ENCODE results near the gene RPL21.

Gene RPL21

GRCh38 chr13:27226991-27227390 is 24.4 kb upstream of the RPL21 start:
- no peak for TF ChIP-seq REST (IDR thresholded peaks at IDR 0.05; ENCODE audit: insufficient read depth in 1 of 2, low read depth in 2 of 2, low read length in 2 of 2)
- no peak for TF ChIP-seq TAF1 (IDR thresholded peaks at IDR 0.05; ENCODE audit: borderline replicate concordance, insufficient read depth, low read length)
- TF ChIP-seq SIN3A (IDR thresholded peaks at IDR 0.05; ENCODE audit: borderline replicate concordance, insufficient read depth, low read length): no peak
- no peak for TF ChIP-seq FOXP2 (optimal IDR thresholded peaks at IDR 0.05; ENCODE audit: borderline replicate concordance, extremely low read depth, extremely low read length, insufficient read depth)
- no peak for TF ChIP-seq POLR2AphosphoS5 (IDR thresholded peaks at IDR 0.05; ENCODE audit: low read depth, low read length)

- TF ChIP-seq FOXP2 (optimal IDR thresholded peaks at IDR 0.05; ENCODE audit: borderline replicate concordance, extremely low read depth, extremely low read length, insufficient read depth) (no peak), TAF1 (IDR thresholded peaks at IDR 0.05; ENCODE audit: borderline replicate concordance, insufficient read depth, low read length) (no peak), SIN3A (IDR thresholded peaks at IDR 0.05; ENCODE audit: borderline replicate concordance, insufficient read depth, low read length) (no peak), POLR2AphosphoS5 (IDR thresholded peaks at IDR 0.05; ENCODE audit: low read depth, low read length) (no peak), REST (IDR thresholded peaks at IDR 0.05; ENCODE audit: insufficient read depth in 1 of 2, low read depth in 2 of 2, low read length in 2 of 2) (no peak)
Observed at GRCh38 chr13:27228131-27228530, 23.2 kb upstream of the RPL21 start.

- TF ChIP-seq TAF1 (IDR thresholded peaks at IDR 0.05; ENCODE audit: borderline replicate concordance, insufficient read depth, low read length): no peak
- TF ChIP-seq REST (IDR thresholded peaks at IDR 0.05; ENCODE audit: insufficient read depth in 1 of 2, low read depth in 2 of 2, low read length in 2 of 2): no peak
- no peak for TF ChIP-seq POLR2AphosphoS5 (IDR thresholded peaks at IDR 0.05; ENCODE audit: low read depth, low read length)
- TF ChIP-seq SIN3A (IDR thresholded peaks at IDR 0.05; ENCODE audit: borderline replicate concordance, insufficient read depth, low read length): no peak
- no peak for TF ChIP-seq FOXP2 (optimal IDR thresholded peaks at IDR 0.05; ENCODE audit: borderline replicate concordance, extremely low read depth, extremely low read length, insufficient read depth)
Observed at GRCh38 chr13:27229642-27230041, 21.7 kb upstream of the RPL21 start.

GRCh38 chr13:27233964-27234363 is 17.4 kb upstream of the RPL21 start:
- TF ChIP-seq REST (IDR thresholded peaks at IDR 0.05; ENCODE audit: insufficient read depth in 1 of 2, low read depth in 2 of 2, low read length in 2 of 2) (no peak), TAF1 (IDR thresholded peaks at IDR 0.05; ENCODE audit: borderline replicate concordance, insufficient read depth, low read length) (no peak), SIN3A (IDR thresholded peaks at IDR 0.05; ENCODE audit: borderline replicate concordance, insufficient read depth, low read length) (no peak), FOXP2 (optimal IDR thresholded peaks at IDR 0.05; ENCODE audit: borderline replicate concordance, extremely low read depth, extremely low read length, insufficient read depth) (no peak), POLR2AphosphoS5 (IDR thresholded peaks at IDR 0.05; ENCODE audit: low read depth, low read length) (no peak)

GRCh38 chr13:27236478-27236877 is 14.9 kb upstream of the RPL21 start:
- no peak for TF ChIP-seq SIN3A (IDR thresholded peaks at IDR 0.05; ENCODE audit: borderline replicate concordance, insufficient read depth, low read length)
- no peak for TF ChIP-seq TAF1 (IDR thresholded peaks at IDR 0.05; ENCODE audit: borderline replicate concordance, insufficient read depth, low read length)
- no peak for TF ChIP-seq FOXP2 (optimal IDR thresholded peaks at IDR 0.05; ENCODE audit: borderline replicate concordance, extremely low read depth, extremely low read length, insufficient read depth)
- TF ChIP-seq POLR2AphosphoS5 (IDR thresholded peaks at IDR 0.05; ENCODE audit: low read depth, low read length): no peak
- no peak for TF ChIP-seq REST (IDR thresholded peaks at IDR 0.05; ENCODE audit: insufficient read depth in 1 of 2, low read depth in 2 of 2, low read length in 2 of 2)

Data from PFSK-1 (cell line).